Adrenal gland (tissue), 12 donors: ENCODE measurements around the gene ZFP92. TPM values are rescaled to one million over a fixed set of nuclear protein-coding genes. Genes with fewer than 3 reads are reported as not detected.
A peak's percentile ranks its signal among the peaks of the same experiment; 100 is the strongest.

Experiments
- DNase-seq, 7 donors: peaks; one replicate each; pipeline ENCODE4 v3.0.0-alpha.2; 2019 to 2020
- H3K27ac ChIP-seq, 5 donors: fragments of 200-600 bp; sonication (generic) in 4 of 5; 1 replicate in 3 of 5; 2 replicates in 2 of 5; pipeline versions ENCODE4 v1.5.1 to v1.8.0; 2016 to 2020; ENCODE audit warnings: mild to moderate bottlenecking in 1 of 5
- H3K27me3 ChIP-seq: fragments of 200-600 bp; 2 replicates; pipeline ENCODE4 v1.8.0; 2021
- H3K36me3 ChIP-seq, 2 donors: fragments of 200-600 bp; replicated peaks in 1 of 2; 1 replicate in 1 of 2; 2 replicates in 1 of 2; pipeline versions ENCODE4 v1.5.1 to v1.8.0; 2018 to 2022
- H3K4me1 ChIP-seq, 2 donors: fragments of 200-600 bp; replicated peaks in 1 of 2; 1 replicate in 1 of 2; 2 replicates in 1 of 2; pipeline versions ENCODE4 v1.5.1 to v1.8.0; 2018 to 2021
- H3K4me3 ChIP-seq, 4 donors: fragments of 200-600 bp; sonication (generic) in 3 of 4; one replicate each; pipeline ENCODE4 v1.5.1; 2016 to 2018
- H3K9me3 ChIP-seq, 3 donors: fragments of 200-600 bp; sonication (generic) in 1 of 3; replicated peaks in 1 of 3; 1 replicate in 2 of 3; 2 replicates in 1 of 3; pipeline versions ENCODE4 v1.5.1 to v1.8.0; 2016 to 2021
- CTCF ChIP-seq, 6 experiments: fragments of 450-650 bp in 4 of 6; fragments of 200-600 bp in 2 of 6; sonication (generic) in 1 of 6; IDR thresholded peaks; 1 replicate in 5 of 6; 2 replicates in 1 of 6; pipeline versions ENCODE4 v1.5.1 to v1.8.0; 2016 to 2021; ENCODE audit warnings: antibody characterized with exemption in 6 of 6, mild to moderate bottlenecking in 2 of 6, moderate library complexity in 1 of 6
- POLR2A ChIP-seq, 2 donors: fragments of 450-650 bp; IDR thresholded peaks; one replicate each; pipeline ENCODE4 v1.6.1; 2017; ENCODE audit warnings: antibody characterized with exemption in 2 of 2, mild to moderate bottlenecking in 2 of 2, moderate library complexity in 1 of 2
- WGBS, 4 donors: extraction: QIAGEN DNeasy Blood & Tissue Kit in 2 of 4; methylation state at CpG; one replicate each; pipeline versions ENCODE4 v1.1.5 to v1.1.7; 2013 to 2017; 5-methylcytosine and 5-hydroxymethylcytosine counted together
- intact Hi-C, 2 donors: fragments of 100-400 bp; cut with DNase I; formaldehyde crosslinking; loops; one replicate each; pipeline versions ENCODE4 v1.14.1 to v1.15.0; 2022 to 2023
- polyA plus RNA-seq, 3 donors: library from polyadenylated mRNA; stranded (reverse); fragments of 200-250 nt in 2 of 3; fragments of 350-450 nt in 1 of 3; fragmentation: Illumina TruSeq in 1 of 3; extraction: RNeasy Lipid Tissue Mini Kit (QIAGEN cat#74804) in 1 of 3; gene quantifications; one replicate each; pipeline ENCODE4 v1.2.3, GENCODE V29; 2013 to 2014
- total RNA-seq, 9 donors: library from RNA; depleted of rRNA in 4 of 9; stranded (reverse); fragments of >200 nt in 4 of 9; fragments of 120-200 nt in 1 of 9; fragmentation: NEBNext Ultra II Directional in 1 of 9; extraction: Animal tissue kit (Norgen Biotek cat#: 25700) in 1 of 9; gene quantifications; one replicate each; pipeline versions ENCODE4 v1.1.0 to v1.2.4, GENCODE V29; 2013 to 2023
- donor health status: healthy with polysubstance abuse.
- donor health status: Bipolar disorder and iron deficiency.
- donor health status: DM: yes; HTN: yes; CAD: no.
- donor health status: DM: no; HTN: no; CAD: no.
- donor health status: DM: no; HTN: no; CAD: no.
- donor health status: DM: yes; HTN: yes; CAD: no.

Gene ZFP92
- total and polyA plus RNA-seq, 12 donors, result 0.71 to 7.5 (median 4.0) TPM

- intact Hi-C loops, result no loop called here
- H3K4me3 ChIP-seq, result no peak overlapping the region
- TF ChIP-seq POLR2A (IDR thresholded peaks at IDR 0.05) (no peak), CTCF (IDR thresholded peaks at IDR 0.05) (no peak)
- peak overlapping the region in 2 of 5 donors; percentile 84 to 91 for H3K27ac ChIP-seq
- DNase-seq, result no peak
- H3K27me3 ChIP-seq, result no peaks in the 10 kb centered on the region
- WGBS, 4 donors, result 69 to 97% (median 95%) methylated on average over 2 to 4 of the region's 4 CpGs; no CpG with 5 or more reads in 1 of the 4 donors
- no peaks in the 10 kb centered on the region for H3K36me3 ChIP-seq
- H3K4me1 ChIP-seq, result peaks cover 5 to 39% of the 10 kb centered on the region in 2 donors
- H3K9me3 ChIP-seq, result no peaks in the 10 kb centered on the region
Observed at GRCh38 chrX:153378607-153379006, 32.7 kb upstream of the ZFP92 start.

GRCh38 chrX:153379508-153379907 lies 31.8 kb upstream of the ZFP92 start:
- Histone ChIP-seq H3K4me1 (peaks cover 5 to 30% of the 10 kb centered on the region in 2 donors), H3K4me3 (no peak overlapping the region), H3K9me3 (no peaks in the 10 kb centered on the region), H3K27ac (peak overlapping the region; percentile 13 to 91 (median 84)), H3K36me3 (no peaks in the 10 kb centered on the region), H3K27me3 (no peaks in the 10 kb centered on the region)
- no peak for TF ChIP-seq CTCF (IDR thresholded peaks at IDR 0.05)
- no peak for TF ChIP-seq POLR2A (IDR thresholded peaks at IDR 0.05)
- WGBS, 4 donors, result 34 to 67% (median 57%) methylated on average over 1 to 9 of the region's 9 CpGs
- intact Hi-C loops, result no loop called here
- DNase-seq, result peak; percentile 65 to 85 (median 72)

GRCh38 chrX:153379971-153380581 lies 31.2 kb upstream of the ZFP92 start:
- Histone ChIP-seq H3K9me3 (no peaks in the 10 kb centered on the region), H3K27ac (peak overlapping the region; percentile 78 to 91 (median 84)), H3K36me3 (no peaks in the 10 kb centered on the region), H3K4me3 (no peak overlapping the region), H3K4me1 (peaks cover 5 to 28% of the 10 kb centered on the region in 2 donors), H3K27me3 (no peaks in the 10 kb centered on the region)
- TF ChIP-seq CTCF (IDR thresholded peaks at IDR 0.05) (no peak), POLR2A (IDR thresholded peaks at IDR 0.05) (peak in 1 of 2 donors; percentile 7)
- DNase-seq, result peak; percentile 69 to 89 (median 84)
- WGBS, 4 donors, result 29 to 67% (median 51%) methylated on average over 2 to 13 of the region's 13 CpGs
- intact Hi-C loops, result no loop called here

GRCh38 chrX:153380691-153381090 lies 30.6 kb upstream of the ZFP92 start:
- Histone ChIP-seq H3K36me3 (no peaks in the 10 kb centered on the region), H3K27me3 (no peaks in the 10 kb centered on the region), H3K4me3 (no peak overlapping the region), H3K27ac (peak overlapping the region; percentile 78 to 91 (median 84)), H3K9me3 (no peaks in the 10 kb centered on the region), H3K4me1 (peaks cover 5 to 27% of the 10 kb centered on the region in 2 donors)
- peak; percentile 54 to 79 (median 67) for DNase-seq
- intact Hi-C loops, result no loop called here
- 27 to 89% (median 55%) methylated on average over 3 to 9 of the region's 9 CpGs for WGBS, 4 donors
- TF ChIP-seq POLR2A (IDR thresholded peaks at IDR 0.05) (peak in 1 of 2 donors; percentile 24), CTCF (IDR thresholded peaks at IDR 0.05) (no peak)
